ENCODE data around the gene HADHB. TPM values are rescaled to one million over a fixed set of nuclear protein-coding genes. Genes with fewer than 3 reads are reported as not detected.
"Not testable (repeated sequence)": the region's sequence is repeated elsewhere in the genome, so short reads cannot be mapped to it uniquely, and the experiment has no call there.

HADHB gene
- total and polyA plus RNA-seq, 4 experiments from 2014 or later = 58.8 to 115 (median 81.0) TPM

GRCh38 chr2:26268213-26268612 lies 23.5 kb downstream of the HADHB start:
- Histone ChIP-seq H3K36me3 (ENCODE audit: insufficient read depth, low read length) (no peaks in the 10 kb centered on the region), H3K27me3 (ENCODE audit: insufficient read depth, low read length) (no peaks in the 10 kb centered on the region), H3K4me1 (ENCODE audit: insufficient read depth, low read length) (no peaks in the 10 kb centered on the region), H3K4me3 (ENCODE audit: low read length in 2 of 2) (no peak overlapping the region), H3K9me3 (ENCODE audit: control insufficient read depth in 1 of 2, low read length in 2 of 2) (no peaks in the 10 kb centered on the region), H3K27ac (ENCODE audit: low read depth, low read length) (no peak overlapping the region)
- Mint-ChIP-seq H3K4me1 (peaks cover 4 to 10% (median 5%) of the 10 kb centered on the region in 4 donors), H3K4me3 (no peak overlapping the region), H3K27ac (peak overlapping the region in 2 of 7 donors; percentile 30 to 62), H3K9me3 (no peaks in the 10 kb centered on the region), H3K36me3 (peaks cover 24 to 48% of the 10 kb centered on the region in 2 donors), H3K27me3 (no peaks in the 10 kb centered on the region)
- DNase-seq = no peak
- POLR2A ChIA-PET (ENCODE audit: partially characterized antibody) = no interaction called here
- CTCF ChIA-PET (ENCODE audit: partially characterized antibody) = no interaction called here
- intact Hi-C loops (cut with micrococcal nuclease) = no loop called here

- H3K27ac ChIP-seq (ENCODE audit: low read depth, low read length); DNase-seq; H3K27me3 Mint-ChIP-seq; H3K4me1 ChIP-seq (ENCODE audit: insufficient read depth, low read length); CTCF ChIA-PET (ENCODE audit: partially characterized antibody); H3K4me1 Mint-ChIP-seq; H3K4me3 ChIP-seq (ENCODE audit: low read length in 2 of 2); H3K27me3 ChIP-seq (ENCODE audit: insufficient read depth, low read length); intact Hi-C loops (cut with micrococcal nuclease); H3K36me3 ChIP-seq (ENCODE audit: insufficient read depth, low read length); H3K4me3 Mint-ChIP-seq; H3K9me3 Mint-ChIP-seq; H3K9me3 ChIP-seq (ENCODE audit: control insufficient read depth in 1 of 2, low read length in 2 of 2); POLR2A ChIA-PET (ENCODE audit: partially characterized antibody): not testable (repeated sequence)
- Mint-ChIP-seq H3K36me3 (peaks cover 19 to 46% of the 10 kb centered on the region in 2 donors), H3K27ac (peak overlapping the region in 3 of 7 donors; percentile 23 to 53 (median 30))
These were observed 24.1 kb downstream of the HADHB start for GRCh38 chr2:26268670-26269385.

- POLR2A ChIA-PET (ENCODE audit: partially characterized antibody) = no interaction called here
- no peak overlapping the region for H3K4me3 Mint-ChIP-seq
- H3K36me3 ChIP-seq (ENCODE audit: insufficient read depth, low read length) = no peaks in the 10 kb centered on the region
- no peaks in the 10 kb centered on the region for H3K4me1 ChIP-seq (ENCODE audit: insufficient read depth, low read length)
- intact Hi-C loops (cut with micrococcal nuclease) = no loop called here
- no peak overlapping the region for H3K4me3 ChIP-seq (ENCODE audit: low read length in 2 of 2)
- H3K27ac Mint-ChIP-seq = peak overlapping the region in 2 of 7 donors; percentile 50 to 68
- H3K9me3 Mint-ChIP-seq = no peaks in the 10 kb centered on the region
- no peak for DNase-seq
- CTCF ChIA-PET (ENCODE audit: partially characterized antibody) = no interaction called here
- no peaks in the 10 kb centered on the region for H3K27me3 Mint-ChIP-seq
- H3K36me3 Mint-ChIP-seq = peaks cover 17 to 44% of the 10 kb centered on the region in 2 donors
- peaks cover 4 to 10% (median 5%) of the 10 kb centered on the region in 4 donors for H3K4me1 Mint-ChIP-seq
- H3K9me3 ChIP-seq (ENCODE audit: control insufficient read depth in 1 of 2, low read length in 2 of 2) = no peaks in the 10 kb centered on the region
- H3K27me3 ChIP-seq (ENCODE audit: insufficient read depth, low read length) = no peaks in the 10 kb centered on the region
- H3K27ac ChIP-seq (ENCODE audit: low read depth, low read length) = no peak overlapping the region
These were observed 24.9 kb downstream of the HADHB start for GRCh38 chr2:26269571-26270158.

GRCh38 chr2:26270373-26270772 lies 25.6 kb downstream of the HADHB start:
- intact Hi-C loops (cut with micrococcal nuclease) = no loop called here
- POLR2A ChIA-PET (ENCODE audit: partially characterized antibody) = interaction anchor here (0.7 kb wide), 1 partner anchor 26 kb away, joined by 3 read pairs; the partner anchor contains the start of genes HADHA and HADHB
- no peak overlapping the region for H3K4me3 ChIP-seq (ENCODE audit: low read length in 2 of 2)
- CTCF ChIA-PET (ENCODE audit: partially characterized antibody) = interaction anchor here (1.1 kb wide), 1 partner anchor 60 kb away, joined by 4 read pairs; no protein-coding TSS in a partner anchor
- H3K4me1 ChIP-seq (ENCODE audit: insufficient read depth, low read length) = no peaks in the 10 kb centered on the region
- Mint-ChIP-seq H3K27me3 (no peaks in the 10 kb centered on the region), H3K36me3 (peaks cover 17 to 43% of the 10 kb centered on the region in 2 donors), H3K4me1 (peaks cover 4 to 10% (median 5%) of the 10 kb centered on the region in 4 donors), H3K4me3 (no peak overlapping the region), H3K9me3 (no peaks in the 10 kb centered on the region), H3K27ac (peak overlapping the region in 1 of 7 donors; percentile 48)
- no peak overlapping the region for H3K27ac ChIP-seq (ENCODE audit: low read depth, low read length)
- DNase-seq = no peak
- H3K36me3 ChIP-seq (ENCODE audit: insufficient read depth, low read length) = no peaks in the 10 kb centered on the region
- no peaks in the 10 kb centered on the region for H3K9me3 ChIP-seq (ENCODE audit: control insufficient read depth in 1 of 2, low read length in 2 of 2)
- no peaks in the 10 kb centered on the region for H3K27me3 ChIP-seq (ENCODE audit: insufficient read depth, low read length)

- no peaks in the 10 kb centered on the region for H3K27me3 Mint-ChIP-seq
- H3K9me3 Mint-ChIP-seq = no peaks in the 10 kb centered on the region
- H3K4me3 ChIP-seq (ENCODE audit: low read length in 2 of 2) = no peak overlapping the region
- H3K27ac Mint-ChIP-seq = peak overlapping the region in 1 of 7 donors; percentile 42
- H3K4me3 Mint-ChIP-seq = no peak overlapping the region
- H3K4me1 ChIP-seq (ENCODE audit: insufficient read depth, low read length) = no peaks in the 10 kb centered on the region
- peaks cover 22 to 54% of the 10 kb centered on the region in 2 donors for H3K36me3 Mint-ChIP-seq
- H3K4me1 Mint-ChIP-seq = peaks cover 1 to 7% (median 2%) of the 10 kb centered on the region in 4 donors
- CTCF ChIA-PET (ENCODE audit: partially characterized antibody) = interaction anchor here (1.1 kb wide), 1 partner anchor 15 kb away, joined by 3 read pairs; no protein-coding TSS in a partner anchor
- no peak for DNase-seq
- POLR2A ChIA-PET (ENCODE audit: partially characterized antibody) = no interaction called here
- no peaks in the 10 kb centered on the region for H3K27me3 ChIP-seq (ENCODE audit: insufficient read depth, low read length)
- no peaks in the 10 kb centered on the region for H3K9me3 ChIP-seq (ENCODE audit: control insufficient read depth in 1 of 2, low read length in 2 of 2)
- intact Hi-C loops (cut with micrococcal nuclease) = no loop called here
- peaks cover 14% of the 10 kb centered on the region for H3K36me3 ChIP-seq (ENCODE audit: insufficient read depth, low read length)
- H3K27ac ChIP-seq (ENCODE audit: low read depth, low read length) = no peak overlapping the region
These were observed 28.8 kb downstream of the HADHB start for GRCh38 chr2:26273501-26273900.

- intact Hi-C loops (cut with micrococcal nuclease) = no loop called here
- Mint-ChIP-seq H3K27me3 (no peaks in the 10 kb centered on the region), H3K36me3 (peaks cover 27 to 59% of the 10 kb centered on the region in 2 donors), H3K4me1 (peaks cover 0 to 5% (median 1%) of the 10 kb centered on the region in 4 donors), H3K4me3 (no peak overlapping the region), H3K9me3 (no peaks in the 10 kb centered on the region), H3K27ac (no peak overlapping the region)
- no peaks in the 10 kb centered on the region for H3K9me3 ChIP-seq (ENCODE audit: control insufficient read depth in 1 of 2, low read length in 2 of 2)
- CTCF ChIA-PET (ENCODE audit: partially characterized antibody) = interaction anchor here (1.1 to 1.3 kb wide), 2 partner anchors 16 to 282 kb away, joined by 3 read pairs; no protein-coding TSS in a partner anchor
- no peaks in the 10 kb centered on the region for H3K4me1 ChIP-seq (ENCODE audit: insufficient read depth, low read length)
- no peak overlapping the region for H3K4me3 ChIP-seq (ENCODE audit: low read length in 2 of 2)
- H3K36me3 ChIP-seq (ENCODE audit: insufficient read depth, low read length) = peaks cover 20% of the 10 kb centered on the region
- no peaks in the 10 kb centered on the region for H3K27me3 ChIP-seq (ENCODE audit: insufficient read depth, low read length)
- DNase-seq = no peak
- no peak overlapping the region for H3K27ac ChIP-seq (ENCODE audit: low read depth, low read length)
- POLR2A ChIA-PET (ENCODE audit: partially characterized antibody) = interaction anchor here (1.2 kb wide), 1 partner anchor 17 kb away, joined by 4 read pairs; no protein-coding TSS in a partner anchor
These were observed 29.4 kb downstream of the HADHB start for GRCh38 chr2:26274058-26274613.
